Activated CD4-positive, alpha-beta T cell treated with anti-CD3 and anti-CD28 coated beads, Interleukin-2, amount 50 U/mL, for 48 hours (primary cell): ENCODE data around the gene RAD23B.
A peak's percentile ranks its signal among the peaks of the same experiment; 100 is the strongest.

ENCODE experiments used
- DNase-seq, 2 experiments: peaks; one replicate each; pipeline ENCODE4 v3.0.0-alpha.2; 2020

Gene RAD23B

GRCh38 chr9:107337676-107338590, 54.9 kb downstream of the RAD23B start:
- no peak for DNase-seq

GRCh38 chr9:107338911-107339659, 56.0 kb downstream of the RAD23B start:
- DNase-seq = no peak

- peak; percentile 88 to 90 for DNase-seq
Measured at GRCh38 chr9:107340920-107341632, 58.0 kb downstream of the RAD23B start.

DNA sequence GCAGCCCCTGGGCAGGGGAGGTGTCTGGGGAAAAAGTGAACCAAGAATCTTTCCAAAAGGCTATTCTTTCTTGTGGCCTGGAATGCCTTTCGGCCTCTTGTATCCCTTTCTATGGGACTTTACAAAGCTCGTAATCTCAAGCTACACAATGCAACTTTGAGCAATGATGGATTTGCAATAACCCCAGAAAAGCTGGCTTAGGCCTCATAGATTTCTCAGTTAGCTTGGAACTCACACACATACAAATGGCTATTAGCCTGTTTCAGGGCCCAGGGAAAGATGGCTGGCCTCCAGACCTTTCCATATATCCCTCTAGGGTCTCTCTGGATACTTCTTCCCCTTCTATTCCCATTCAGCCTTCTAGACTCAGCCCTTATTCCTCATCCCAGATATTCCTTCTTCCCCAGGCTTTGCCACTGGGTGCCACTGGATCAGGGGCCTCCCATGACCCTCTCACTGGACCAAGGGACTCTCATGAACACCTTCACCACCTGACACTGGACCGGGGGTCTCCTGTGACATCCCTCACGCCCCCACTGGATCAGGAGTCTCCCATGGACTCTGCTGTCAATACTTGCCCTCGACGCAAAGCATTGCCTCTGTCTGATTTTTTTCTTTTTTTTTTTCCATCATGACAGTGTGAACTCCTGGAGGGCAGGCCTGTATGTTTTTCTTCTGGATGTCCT, 59.5 kb downstream of the RAD23B start:
- no peak for DNase-seq

DNA sequence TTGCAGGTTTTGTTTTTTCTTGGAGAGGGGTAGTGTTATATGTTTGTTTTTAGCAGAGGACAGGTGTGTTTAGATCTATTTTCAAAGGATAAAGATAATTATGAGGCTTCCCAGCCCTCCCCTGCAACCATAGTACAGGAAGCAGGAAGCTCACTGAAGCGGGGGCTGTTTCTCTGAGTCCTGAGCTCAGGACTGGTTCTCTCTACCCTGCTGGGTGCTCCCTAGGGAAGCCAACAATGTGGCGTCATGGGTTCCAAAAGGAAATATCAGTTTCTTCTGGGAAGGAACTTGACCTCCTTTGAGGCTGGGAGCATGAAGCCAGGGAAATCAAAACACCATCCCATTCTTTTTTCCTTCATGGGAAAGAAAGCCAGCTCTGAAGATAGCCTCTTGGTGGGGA, 62.2 kb downstream of the RAD23B start:
- no peak for DNase-seq

- DNase-seq = no peak
Measured at GRCh38 chr9:107348836-107349235, 65.8 kb downstream of the RAD23B start.

- DNase-seq = no peak
Measured at GRCh38 chr9:107350443-107350842, 67.4 kb downstream of the RAD23B start.

GRCh38 chr9:107351382-107352045, 68.4 kb downstream of the RAD23B start:
- no peak for DNase-seq

DNA sequence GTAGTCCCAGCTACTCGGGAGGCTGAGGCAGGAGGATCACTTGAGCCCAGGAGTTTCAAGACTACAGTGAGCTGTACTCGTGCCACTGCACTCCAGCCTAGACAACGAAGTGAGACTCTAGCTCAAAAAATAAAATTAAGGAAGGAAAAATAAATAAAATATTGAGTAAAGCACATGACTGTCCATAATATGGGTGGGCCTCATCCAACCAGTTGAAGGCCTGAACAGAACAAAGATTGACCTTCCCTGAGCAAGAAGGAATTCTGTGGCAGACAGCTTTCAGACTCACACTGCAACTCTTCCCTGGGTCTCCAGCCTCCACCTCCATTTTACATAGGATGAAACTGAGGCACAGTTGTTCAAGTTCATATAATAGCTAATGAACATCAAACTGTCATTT, 72.3 kb downstream of the RAD23B start:
- DNase-seq = no peak

DNA sequence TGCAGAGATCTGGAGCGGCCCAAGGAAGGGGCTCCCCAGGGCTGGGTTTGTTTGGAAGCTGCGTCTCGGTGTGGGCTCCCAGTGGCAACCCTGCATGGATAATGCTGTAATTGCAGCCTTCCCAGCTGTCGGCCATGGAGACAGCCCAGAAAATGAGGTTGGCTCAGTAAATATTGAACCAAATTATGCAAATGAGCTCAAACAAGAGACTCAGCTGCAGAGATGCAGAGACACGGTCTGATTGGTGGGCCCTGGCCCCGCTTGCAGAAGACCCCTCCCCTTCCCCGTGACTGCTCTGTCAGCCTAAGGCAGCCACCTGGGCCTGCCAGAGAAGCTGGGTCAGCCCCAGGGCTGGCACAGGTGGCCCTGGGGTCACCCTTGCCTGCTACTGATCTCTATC, 75.9 kb downstream of the RAD23B start:
- DNase-seq = no peak

DNA sequence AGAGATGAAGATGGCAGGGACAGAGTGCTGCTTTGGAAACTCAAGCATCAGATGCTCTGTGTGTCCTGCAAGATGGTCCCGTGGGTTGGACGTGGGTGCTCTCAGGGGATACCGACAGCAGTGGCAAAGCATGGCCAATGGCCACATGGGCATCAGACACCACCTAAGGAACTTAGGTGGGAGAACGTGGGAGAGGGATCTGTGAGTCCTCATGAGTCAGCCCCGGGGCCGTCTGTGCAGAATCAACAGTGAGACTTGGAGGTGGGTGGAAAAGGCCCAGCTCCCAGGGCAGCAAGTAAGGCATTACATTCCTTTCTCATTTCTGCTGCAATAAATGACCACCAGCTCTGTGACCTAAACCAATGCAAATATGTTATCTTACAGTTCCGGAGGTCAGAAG, 77.0 kb downstream of the RAD23B start:
- no peak for DNase-seq

DNA sequence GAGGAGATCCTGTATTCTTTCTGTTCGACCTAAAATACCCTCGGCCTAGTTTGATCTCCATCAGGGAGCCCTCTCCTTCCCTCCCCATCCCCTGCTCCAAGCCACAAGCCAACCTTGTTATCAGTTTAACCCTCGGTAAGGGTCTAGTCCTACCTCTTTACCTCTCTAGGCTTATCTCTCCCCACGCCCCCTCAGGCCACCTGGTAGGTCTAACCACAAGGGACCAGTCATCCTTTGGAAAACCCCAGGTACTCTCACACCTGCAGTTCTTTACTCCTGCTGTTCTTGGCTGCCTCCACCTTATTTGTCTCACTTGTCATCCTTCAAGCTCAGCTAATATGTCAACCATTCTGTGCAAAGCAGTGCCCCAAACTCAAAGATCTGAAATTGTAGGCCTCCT, 78.7 kb downstream of the RAD23B start:
- DNase-seq = no peak

DNA sequence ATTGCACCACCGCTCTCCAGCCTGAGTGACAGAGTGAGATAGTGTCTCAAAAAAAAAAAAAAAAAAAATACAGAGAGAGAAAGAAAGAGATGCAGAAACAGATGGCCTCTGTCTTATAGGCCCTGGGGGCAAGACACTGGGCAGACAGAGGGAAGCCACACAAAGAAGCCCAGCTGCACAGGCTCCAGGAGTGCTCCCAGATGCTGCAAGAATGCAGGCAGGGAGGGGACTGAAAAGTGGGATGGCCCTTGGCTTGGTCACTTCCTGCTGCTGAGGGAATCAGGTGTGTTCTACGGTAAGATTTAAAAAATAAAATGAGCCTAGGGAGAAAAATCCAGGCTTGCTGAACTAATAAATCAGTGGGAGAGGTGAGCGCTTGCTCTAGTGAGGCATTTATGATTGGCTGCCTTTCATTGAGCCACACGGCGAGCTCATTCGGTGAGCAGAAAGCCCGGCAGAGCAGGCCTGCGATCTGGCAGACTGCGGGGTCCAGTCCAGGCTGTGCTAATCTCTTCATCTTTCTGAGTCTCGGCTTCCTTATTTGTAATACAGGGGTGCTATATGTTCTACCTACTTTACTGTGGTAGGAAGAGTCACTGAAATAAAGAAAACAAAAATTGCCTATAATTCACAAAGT, 80.6 kb downstream of the RAD23B start:
- DNase-seq = no peak

- DNase-seq = no peak
Measured at GRCh38 chr9:107367727-107368502, 84.8 kb downstream of the RAD23B start.

GRCh38 chr9:107368696-107369095, 85.6 kb downstream of the RAD23B start:
- DNase-seq = no peak

GRCh38 chr9:107373809-107374208, 90.7 kb downstream of the RAD23B start:
- DNase-seq = no peak

DNA sequence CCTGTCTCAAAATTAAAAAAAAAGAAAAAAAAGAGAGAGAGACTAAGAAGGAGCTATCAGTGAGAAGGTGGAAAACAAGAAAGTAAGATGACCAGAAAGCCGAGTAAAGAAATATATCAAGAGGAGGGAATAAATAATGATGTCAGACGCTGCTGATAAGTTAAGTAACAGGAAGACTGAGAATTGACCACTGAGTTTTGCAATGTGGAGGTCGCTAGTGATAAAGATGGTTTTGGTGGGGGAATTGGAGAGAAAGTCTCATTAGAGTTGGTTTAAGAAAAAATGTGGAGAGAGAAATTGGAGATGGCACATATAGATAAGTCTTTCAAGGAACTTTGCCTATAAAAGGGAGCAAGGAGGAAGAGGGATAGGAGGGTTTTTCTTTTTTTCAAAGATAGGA, 91.9 kb downstream of the RAD23B start:
- DNase-seq = no peak

GRCh38 chr9:107375651-107376369, 92.7 kb downstream of the RAD23B start:
- DNase-seq = no peak

GRCh38 chr9:107378006-107378405, 94.9 kb downstream of the RAD23B start:
- no peak for DNase-seq
